Right forelimb (tissue), 1 donor: ENCODE measurements around the gene ADAMTS18.

Source experiments
- DNase-seq: peaks from one replicate; pipeline ENCODE4 v3.0.0-alpha.2; 2018

Gene ADAMTS18

GRCh38 chr16:77393955-77394354 is 40.9 kb downstream of the ADAMTS18 start:
- DNase-seq, result no peak

- no peak for DNase-seq
Measured at GRCh38 chr16:77387815-77388209, 47.0 kb downstream of the ADAMTS18 start.

- no peak for DNase-seq
Measured at GRCh38 chr16:77386831-77387814, 47.7 kb downstream of the ADAMTS18 start.

- no peak for DNase-seq
Measured at GRCh38 chr16:77385481-77385880, 49.4 kb downstream of the ADAMTS18 start.

- no peak for DNase-seq
Measured at GRCh38 chr16:77383606-77384187, 51.1 kb downstream of the ADAMTS18 start.

GRCh38 chr16:77376358-77376757 is 58.5 kb downstream of the ADAMTS18 start:
- DNase-seq, result no peak

GRCh38 chr16:77375396-77375795 is 59.4 kb downstream of the ADAMTS18 start:
- no peak for DNase-seq

- DNase-seq, result no peak
Measured at GRCh38 chr16:77374384-77374783, 60.5 kb downstream of the ADAMTS18 start.

- no peak for DNase-seq
Measured at GRCh38 chr16:77373726-77374125, 61.1 kb downstream of the ADAMTS18 start.

- DNase-seq, result no peak
Measured at GRCh38 chr16:77364770-77365169, 70.1 kb downstream of the ADAMTS18 start.

GRCh38 chr16:77359065-77359502 is 75.8 kb downstream of the ADAMTS18 start:
- DNase-seq, result no peak

- DNase-seq, result no peak
Measured at GRCh38 chr16:77353587-77354263, 81.1 kb downstream of the ADAMTS18 start.

GRCh38 chr16:77344341-77344740 is 90.5 kb downstream of the ADAMTS18 start:
- no peak for DNase-seq

GRCh38 chr16:77336637-77337036 is 98.2 kb downstream of the ADAMTS18 start:
- no peak for DNase-seq

- DNase-seq, result no peak
Measured at GRCh38 chr16:77335652-77336234, 99.1 kb downstream of the ADAMTS18 start.

GRCh38 chr16:77332792-77333191 is 102.0 kb downstream of the ADAMTS18 start:
- no peak for DNase-seq

GRCh38 chr16:77331802-77332586 is 102.8 kb downstream of the ADAMTS18 start:
- no peak for DNase-seq

GRCh38 chr16:77331043-77331442 is 103.8 kb downstream of the ADAMTS18 start:
- DNase-seq, result no peak

- DNase-seq, result no peak
Measured at GRCh38 chr16:77330332-77331042, 104.3 kb downstream of the ADAMTS18 start.

GRCh38 chr16:77328768-77329167 is 106.1 kb downstream of the ADAMTS18 start:
- DNase-seq, result no peak

GRCh38 chr16:77328274-77328673 is 106.6 kb downstream of the ADAMTS18 start:
- DNase-seq, result no peak

GRCh38 chr16:77327717-77328116 is 107.1 kb downstream of the ADAMTS18 start:
- DNase-seq, result no peak
